DMS153 treated with DMSO at 0.1 percent for 48 hours (cell line): ENCODE measurements around the gene TRIM44.

ENCODE experiments used
- DNase-seq: peaks from one replicate; lab custom pipeline; 2025; ENCODE audit not compliant: unreplicated experiment; lab: John Stamatoyannopoulos, UW

TRIM44 gene

GRCh38 chr11:35785287-35786167, 123.0 kb downstream of the TRIM44 start:
- no peak for DNase-seq

DNA sequence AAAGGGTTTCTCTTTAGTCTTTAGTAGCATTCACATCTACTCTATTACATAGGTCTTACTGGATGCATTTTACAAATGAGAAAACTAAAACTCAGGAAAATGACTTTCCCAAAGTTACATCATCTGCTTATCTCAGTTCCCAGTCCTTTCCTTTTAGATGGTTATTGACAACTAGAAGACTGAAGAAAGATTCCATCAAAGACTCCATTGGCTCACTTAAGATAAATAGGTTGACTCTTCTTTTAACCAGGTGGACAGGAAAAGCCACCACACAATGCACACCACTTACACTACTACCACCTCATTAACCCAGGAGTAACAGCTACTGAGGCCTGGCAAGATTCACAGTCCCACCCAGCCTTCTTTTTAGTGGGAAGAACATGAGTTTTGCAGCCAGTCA, 123.6 kb downstream of the TRIM44 start:
- DNase-seq = no peak

- no peak for DNase-seq
These were observed 124.5 kb downstream of the TRIM44 start for GRCh38 chr11:35787013-35787504.

DNA sequence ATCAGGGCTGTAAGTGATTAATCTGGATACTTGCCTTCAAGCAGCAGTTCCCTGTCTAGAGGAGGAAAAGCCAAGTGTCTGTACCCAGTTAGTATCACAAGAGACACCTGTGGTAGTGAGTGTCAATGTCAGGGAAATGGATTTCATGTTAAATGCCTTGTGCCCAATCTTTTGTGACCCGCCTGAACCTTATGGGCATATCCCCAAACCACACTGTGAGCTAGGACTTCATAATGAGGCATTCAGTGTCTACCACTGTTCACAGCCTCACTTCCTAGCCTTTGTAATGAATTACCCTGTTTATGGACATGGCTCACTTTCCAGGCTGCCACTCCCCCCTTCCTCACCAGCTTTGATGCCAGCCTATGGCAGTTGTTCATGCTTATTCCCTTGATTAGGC, 125.1 kb downstream of the TRIM44 start:
- no peak for DNase-seq

DNA sequence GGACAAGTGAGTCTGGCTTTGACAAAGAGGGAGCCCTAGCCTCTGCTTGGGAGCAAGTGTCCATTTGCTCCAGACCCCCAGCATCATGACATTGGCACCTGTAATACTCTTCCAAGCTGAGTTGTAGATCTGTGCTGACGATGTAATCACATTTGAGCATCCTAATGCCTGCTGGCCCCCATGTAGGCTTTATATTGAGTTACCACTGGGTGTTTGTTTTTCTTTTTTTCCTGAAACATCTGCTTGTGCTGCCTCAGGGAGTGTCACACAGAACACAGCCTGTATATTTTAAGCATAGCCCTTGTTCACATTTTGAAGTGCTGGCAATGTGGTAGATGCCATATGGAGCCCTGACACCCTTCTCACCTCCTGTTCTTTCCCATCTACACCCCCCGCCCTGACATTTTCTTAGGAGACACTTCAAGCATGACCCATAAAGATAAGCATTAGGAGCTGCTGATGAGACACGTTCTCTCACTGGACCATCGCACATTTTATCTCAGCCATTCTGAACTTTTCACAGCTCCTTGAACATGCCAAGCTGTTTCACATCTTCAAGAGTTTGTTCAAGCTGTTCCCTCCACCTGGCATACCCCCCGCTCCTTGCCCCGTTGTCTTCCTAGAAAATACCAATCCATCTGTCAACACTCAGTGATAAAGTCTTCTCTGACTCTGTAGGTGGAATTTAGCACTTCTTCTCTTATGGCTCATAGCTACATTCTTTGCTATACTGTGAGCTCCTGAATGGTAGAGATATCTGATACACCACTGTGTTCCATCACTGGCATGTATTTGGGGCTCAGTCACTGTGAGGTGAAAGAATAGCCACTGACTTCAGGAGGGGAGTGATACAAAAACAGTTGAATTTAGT, 128.7 kb downstream of the TRIM44 start:
- no peak for DNase-seq

- DNase-seq = no peak
These were observed 129.7 kb downstream of the TRIM44 start for GRCh38 chr11:35792148-35792845.

GRCh38 chr11:35792846-35793192, 130.2 kb downstream of the TRIM44 start:
- DNase-seq = no peak

DNA sequence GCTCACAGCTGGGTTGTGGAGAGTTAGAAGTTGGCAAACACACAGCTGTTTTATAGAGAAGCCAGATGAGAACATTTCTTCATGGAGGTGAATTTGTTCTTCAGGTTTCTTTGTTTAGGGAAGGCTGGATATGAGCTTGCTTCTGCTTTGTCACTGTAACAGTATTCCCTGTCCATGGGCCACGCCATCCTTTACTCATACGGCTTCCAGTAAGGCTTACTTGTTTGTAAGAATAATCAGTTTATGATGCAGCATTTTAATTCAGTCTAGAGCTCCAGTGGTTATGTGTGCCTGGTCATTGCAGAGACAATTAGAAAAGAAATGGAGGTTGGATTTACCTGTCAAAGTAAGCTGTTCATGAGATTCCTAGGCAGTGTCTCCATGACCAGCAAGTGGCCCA, 131.8 kb downstream of the TRIM44 start:
- no peak for DNase-seq

GRCh38 chr11:35794850-35795249, 132.3 kb downstream of the TRIM44 start:
- no peak for DNase-seq

DNA sequence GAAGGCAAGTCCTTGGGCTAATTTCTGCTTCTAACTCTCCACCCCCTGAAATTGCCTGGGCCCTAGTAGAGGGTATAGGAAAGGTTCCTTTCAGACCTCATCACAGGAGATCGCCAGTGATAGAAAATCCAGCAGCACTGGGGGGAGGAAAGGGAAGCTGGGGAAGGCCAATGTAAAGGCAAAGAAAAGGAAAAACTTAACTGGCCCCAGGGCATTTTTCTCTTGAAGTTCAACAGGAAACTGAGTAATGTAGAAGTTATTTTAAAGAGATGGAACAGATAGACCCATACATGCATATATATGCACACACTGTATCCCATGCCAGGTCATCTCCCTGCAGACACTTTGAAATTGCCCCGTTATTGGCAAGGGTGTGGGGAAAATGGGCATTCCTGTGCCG, 134.0 kb downstream of the TRIM44 start:
- no peak for DNase-seq

- no peak for DNase-seq
These were observed 135.8 kb downstream of the TRIM44 start for GRCh38 chr11:35798423-35798822.

DNA sequence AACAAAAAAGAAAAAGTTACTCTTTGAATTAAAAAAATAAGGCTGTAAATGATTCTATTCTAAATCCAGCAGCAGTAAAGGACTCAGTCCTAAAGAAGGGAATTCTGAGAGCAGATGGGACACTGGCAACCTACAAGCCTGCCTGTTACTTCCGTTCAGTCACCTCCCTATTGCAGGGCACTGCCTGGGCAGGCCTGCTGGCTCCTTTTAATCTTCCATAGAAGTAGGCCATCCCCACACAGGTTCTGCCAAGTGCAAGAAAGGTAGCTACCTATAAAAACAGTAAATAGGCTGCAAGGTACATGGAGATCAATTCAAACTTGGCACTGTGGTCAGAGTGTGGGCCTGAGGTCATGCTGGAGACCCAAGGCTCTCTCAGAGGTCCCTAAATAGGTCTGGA, 136.4 kb downstream of the TRIM44 start:
- DNase-seq = no peak

DNA sequence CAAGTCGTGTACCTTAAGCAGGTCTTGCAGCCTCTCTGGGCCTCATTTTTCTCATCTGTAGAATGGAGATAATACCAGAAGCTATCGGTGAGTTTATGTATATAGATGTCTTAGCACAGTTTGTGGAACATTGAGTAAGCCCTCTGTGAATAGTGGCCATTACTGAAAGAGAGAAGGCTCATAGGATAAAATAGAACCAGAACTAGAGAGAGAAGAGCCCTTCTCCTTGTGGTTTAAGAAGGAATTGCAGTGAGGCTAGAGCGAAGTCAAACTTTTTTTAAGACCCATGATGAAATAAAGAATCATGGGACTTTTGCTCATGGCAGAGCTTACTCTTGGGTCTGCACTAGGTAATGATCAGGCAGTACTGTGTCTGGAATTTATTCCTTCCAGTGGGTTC, 137.1 kb downstream of the TRIM44 start:
- no peak for DNase-seq

- DNase-seq = no peak
These were observed 138.7 kb downstream of the TRIM44 start for GRCh38 chr11:35800970-35801953.

GRCh38 chr11:35802221-35802620, 139.6 kb downstream of the TRIM44 start:
- no peak for DNase-seq

DNA sequence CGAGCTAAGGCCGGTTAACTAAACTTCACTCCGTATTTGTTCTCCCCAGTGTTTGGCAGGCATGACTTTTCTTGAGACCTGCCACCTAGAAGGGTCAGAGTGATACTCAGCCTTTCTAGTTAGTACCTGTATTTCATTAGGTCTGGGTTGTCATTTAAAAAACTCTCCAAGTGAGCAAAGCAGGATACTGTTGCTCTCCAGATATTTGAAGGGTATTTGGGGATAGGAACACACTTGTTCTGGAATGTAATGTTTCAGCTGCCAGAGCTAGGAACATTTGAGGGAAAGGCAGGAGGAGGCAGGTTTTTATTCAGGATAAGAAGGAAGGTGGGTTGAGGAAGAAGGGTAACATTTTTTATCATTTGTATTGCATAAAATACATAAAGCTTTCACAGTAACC, 140.1 kb downstream of the TRIM44 start:
- no peak for DNase-seq

GRCh38 chr11:35803115-35803514, 140.5 kb downstream of the TRIM44 start:
- DNase-seq = no peak

DNA sequence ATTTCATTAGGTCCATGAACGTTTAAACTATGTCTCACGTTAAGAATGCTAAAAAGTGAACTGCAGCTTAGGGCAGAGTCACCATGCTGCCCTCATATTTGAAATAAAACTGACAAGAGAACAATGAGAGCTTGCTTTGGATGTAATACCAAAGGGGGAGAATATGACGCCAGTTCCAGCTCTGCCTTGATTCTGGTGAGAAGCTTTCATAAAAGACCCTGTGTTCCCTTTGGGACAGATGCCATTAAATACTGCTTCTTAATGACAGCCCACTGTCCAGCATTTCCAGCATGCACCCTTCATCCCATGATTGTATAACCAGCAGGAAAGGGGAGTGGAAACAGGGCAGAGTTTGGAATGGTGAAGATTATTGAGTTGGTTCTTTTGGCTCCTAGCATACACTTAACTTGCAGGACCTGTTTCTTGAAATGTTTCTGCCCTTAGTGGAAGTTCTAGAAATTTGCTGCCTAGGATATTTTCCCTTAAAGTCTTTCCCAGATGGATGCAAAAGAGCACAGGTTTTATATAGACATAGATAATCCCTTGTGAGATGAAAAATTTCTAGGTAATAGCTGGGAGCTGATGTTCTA, 142.0 kb downstream of the TRIM44 start:
- DNase-seq = no peak

DNA sequence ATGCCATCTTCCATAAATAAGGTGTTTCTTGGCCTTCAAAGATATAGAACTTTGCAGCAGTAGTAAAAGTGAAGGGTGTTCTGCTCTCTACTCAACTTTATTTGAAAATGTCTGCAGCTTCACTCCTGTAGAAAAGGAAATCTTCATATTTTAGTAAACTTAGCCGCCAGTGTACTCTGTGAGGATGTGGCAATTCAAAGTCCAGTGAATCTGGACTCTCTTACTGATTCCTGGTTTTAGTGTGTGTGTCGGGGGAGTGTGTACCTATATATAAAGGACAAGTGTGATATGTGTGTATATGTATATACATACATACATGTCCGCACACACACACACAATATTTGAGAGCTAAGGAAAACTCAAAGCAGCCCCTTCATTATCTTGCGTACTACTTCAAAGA, 147.0 kb downstream of the TRIM44 start:
- no peak for DNase-seq
